Liver (tissue), 9 donors: ENCODE results near the gene PDIA4. TPM values are rescaled to one million over a fixed set of nuclear protein-coding genes. Genes with fewer than 3 reads are reported as not detected.

Source experiments
- DNase-seq: peaks from one replicate; pipeline ENCODE4 v3.0.0-alpha.2; 2017; ENCODE audit warnings: low spot score
- H3K27ac ChIP-seq, 2 donors: one replicate each; pipeline ENCODE4 v1.7.0; 2013; ENCODE audit warnings: inconsistent platforms in 2 of 2, low read length in 2 of 2, control low read depth in 1 of 2, low read depth in 1 of 2, mild to moderate bottlenecking in 1 of 2
- H3K27me3 ChIP-seq, 4 donors: one replicate each; pipeline versions ENCODE4 v1.6.1 to v1.7.0; 2013; ENCODE audit warnings: low read length in 3 of 4, inconsistent platforms in 1 of 4, mild to moderate bottlenecking in 1 of 4, moderate library complexity in 1 of 4; ENCODE audit not compliant: control insufficient read depth in 4 of 4, insufficient read depth in 4 of 4
- H3K36me3 ChIP-seq, 4 donors: one replicate each; pipeline versions ENCODE4 v1.6.1 to v1.7.0; 2013; ENCODE audit warnings: low read length in 3 of 4, mild to moderate bottlenecking in 3 of 4, low read depth in 1 of 4, moderate library complexity in 1 of 4; ENCODE audit not compliant: control insufficient read depth in 4 of 4, insufficient read depth in 3 of 4
- H3K4me1 ChIP-seq, 4 donors: one replicate each; pipeline versions ENCODE4 v1.6.1 to v1.7.0; 2013; ENCODE audit warnings: low read length in 3 of 4, mild to moderate bottlenecking in 3 of 4, moderate library complexity in 1 of 4; ENCODE audit not compliant: control insufficient read depth in 4 of 4, insufficient read depth in 4 of 4
- H3K4me3 ChIP-seq, 3 donors: one replicate each; pipeline versions ENCODE4 v1.6.1 to v1.7.0; 2013; ENCODE audit warnings: low read length in 3 of 3, control low read depth in 1 of 3, low read depth in 1 of 3, mild to moderate bottlenecking in 1 of 3
- H3K9ac ChIP-seq, 2 donors: one replicate each; pipeline ENCODE4 v1.7.0; 2013; ENCODE audit warnings: low read length in 2 of 2, mild to moderate bottlenecking in 2 of 2, moderate library complexity in 2 of 2, control low read depth in 1 of 2, low read depth in 1 of 2
- H3K9me3 ChIP-seq, 4 donors: one replicate each; pipeline versions ENCODE4 v1.6.1 to v1.7.0; 2013; ENCODE audit warnings: low read length in 3 of 4; ENCODE audit not compliant: control insufficient read depth in 4 of 4
- CTCF ChIP-seq: fragments of 150-350 bp; IDR thresholded peaks from 2 replicates; pipeline ENCODE4 v1.5.1; 2017; ENCODE audit warnings: improper control_type of control experiment, low read depth, low read length; ENCODE audit not compliant: missing input control
- FOXA1 ChIP-seq: IDR thresholded peaks from 2 replicates; pipeline ENCODE4 v1.6.1; 2016; ENCODE audit warnings: antibody characterized with exemption
- FOXA2 ChIP-seq: IDR thresholded peaks from 2 replicates; pipeline ENCODE4 v1.6.1; 2016; ENCODE audit warnings: antibody characterized with exemption
- HNF4A ChIP-seq, 2 donors: conservative IDR thresholded peaks; 2 replicates each; pipeline ENCODE4 v1.6.1; 2016; ENCODE audit warnings: antibody characterized with exemption in 2 of 2, mild to moderate bottlenecking in 2 of 2
- JUND ChIP-seq, 2 donors: IDR thresholded peaks; 2 replicates each; pipeline ENCODE4 v1.6.1; 2016; ENCODE audit warnings: antibody characterized with exemption in 2 of 2
- RAD21 ChIP-seq, 2 donors: IDR thresholded peaks; 2 replicates each; pipeline ENCODE4 v1.6.1; 2016; ENCODE audit warnings: antibody characterized with exemption in 2 of 2, mild to moderate bottlenecking in 2 of 2
- RXRA ChIP-seq, 2 donors: IDR thresholded peaks; 2 replicates each; pipeline ENCODE4 v1.6.1; 2017 to 2018; ENCODE audit warnings: antibody characterized with exemption in 2 of 2, mild to moderate bottlenecking in 1 of 2
- SP1 ChIP-seq: IDR thresholded peaks from 2 replicates; pipeline ENCODE4 v1.6.1; 2018; ENCODE audit warnings: antibody characterized with exemption, mild to moderate bottlenecking
- TAF1 ChIP-seq: conservative IDR thresholded peaks from 2 replicates; pipeline ENCODE4 v1.6.1; 2016; ENCODE audit warnings: antibody characterized with exemption, mild to moderate bottlenecking
- YY1 ChIP-seq: IDR thresholded peaks from 2 replicates; pipeline ENCODE4 v1.6.1; 2016; ENCODE audit warnings: antibody characterized with exemption, mild to moderate bottlenecking
- WGBS: extraction: QIAGEN DNeasy Blood & Tissue Kit; methylation state at CpG from one replicate; pipeline ENCODE4 v1.1.7; 2013; 5-methylcytosine and 5-hydroxymethylcytosine counted together
- polyA plus RNA-seq, 2 donors: library from polyadenylated mRNA; stranded (reverse) in 1 of 2; unstranded in 1 of 2; fragments of 200-250 nt in 1 of 2; fragments of >200 nt in 1 of 2; fragmentation: Nextera tagmentation in 1 of 2; extraction: Ambion mirVana in 1 of 2; gene quantifications; one replicate each; pipeline versions ENCODE4 v1.2.1 to v1.2.3, GENCODE V29; 2013 to 2015
- total RNA-seq, 2 donors: library from RNA; depleted of rRNA; stranded (reverse); fragments of >200 nt; gene quantifications; one replicate each; pipeline ENCODE4 v1.2.3, GENCODE V29; 2014
- TF ChIP-seq, protein P1 (sequence below): IDR thresholded peaks from 2 replicates; pipeline ENCODE4 v1.6.1; 2016; ENCODE audit warnings: antibody characterized with exemption
- TF ChIP-seq, protein P2 (sequence below): IDR thresholded peaks from 2 replicates; pipeline ENCODE4 v1.6.1; 2016; ENCODE audit warnings: antibody characterized with exemption
- donor health status: healthy.
- donor health status: healthy.
- donor health status: healthy.
- donor health status: healthy.
- donor health status: healthy.

The PDIA4 gene
- total and polyA plus RNA-seq, 4 donors: 133 to 502 (median 233) TPM

DNA sequence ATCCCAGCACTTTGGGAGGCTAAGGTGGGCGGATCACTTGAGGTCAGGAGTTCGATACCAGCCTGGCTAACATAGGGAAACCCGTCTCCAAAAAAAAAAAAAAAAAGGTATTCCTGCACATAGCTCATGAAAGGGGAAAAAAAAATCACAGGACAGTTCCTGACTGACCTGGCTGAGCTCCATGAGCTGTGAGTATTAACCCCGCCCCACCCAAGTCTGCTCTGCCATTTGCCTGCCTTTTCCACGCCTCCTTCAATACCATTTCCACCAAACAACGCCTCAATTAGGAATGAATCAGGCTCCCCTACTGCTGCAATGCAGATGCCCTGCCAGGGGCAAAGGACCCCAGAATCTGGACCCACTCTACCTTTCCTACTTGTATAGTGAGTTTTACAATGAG is 55.0 kb downstream of the PDIA4 start:
- DNase-seq: no peak
- WGBS: 82% methylated on average over 6 of the region's 6 CpGs
- Histone ChIP-seq H3K9me3 (no peaks in the 10 kb centered on the region), H3K27ac (no peak overlapping the region), H3K4me1 (no peaks in the 10 kb centered on the region), H3K27me3 (no peaks in the 10 kb centered on the region), H3K4me3 (no peak overlapping the region), H3K36me3 (no peaks in the 10 kb centered on the region), H3K9ac (no peak overlapping the region)
- TF ChIP-seq, protein P1, sequence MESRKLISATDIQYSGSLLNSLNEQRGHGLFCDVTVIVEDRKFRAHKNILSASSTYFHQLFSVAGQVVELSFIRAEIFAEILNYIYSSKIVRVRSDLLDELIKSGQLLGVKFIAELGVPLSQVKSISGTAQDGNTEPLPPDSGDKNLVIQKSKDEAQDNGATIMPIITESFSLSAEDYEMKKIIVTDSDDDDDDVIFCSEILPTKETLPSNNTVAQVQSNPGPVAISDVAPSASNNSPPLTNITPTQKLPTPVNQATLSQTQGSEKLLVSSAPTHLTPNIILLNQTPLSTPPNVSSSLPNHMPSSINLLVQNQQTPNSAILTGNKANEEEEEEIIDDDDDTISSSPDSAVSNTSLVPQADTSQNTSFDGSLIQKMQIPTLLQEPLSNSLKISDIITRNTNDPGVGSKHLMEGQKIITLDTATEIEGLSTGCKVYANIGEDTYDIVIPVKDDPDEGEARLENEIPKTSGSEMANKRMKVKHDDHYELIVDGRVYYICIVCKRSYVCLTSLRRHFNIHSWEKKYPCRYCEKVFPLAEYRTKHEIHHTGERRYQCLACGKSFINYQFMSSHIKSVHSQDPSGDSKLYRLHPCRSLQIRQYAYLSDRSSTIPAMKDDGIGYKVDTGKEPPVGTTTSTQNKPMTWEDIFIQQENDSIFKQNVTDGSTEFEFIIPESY: no peak
- TF ChIP-seq JUND (IDR thresholded peaks at IDR 0.05): no peak
- TF ChIP-seq CTCF: no peak
- TF ChIP-seq RAD21 (IDR thresholded peaks at IDR 0.05): no peak
- TF ChIP-seq TAF1: no peak
- TF ChIP-seq FOXA1: no peak
- no peak for TF ChIP-seq RXRA (IDR thresholded peaks at IDR 0.05)
- no peak for TF ChIP-seq YY1
- no peak for TF ChIP-seq SP1
- TF ChIP-seq, protein P2, sequence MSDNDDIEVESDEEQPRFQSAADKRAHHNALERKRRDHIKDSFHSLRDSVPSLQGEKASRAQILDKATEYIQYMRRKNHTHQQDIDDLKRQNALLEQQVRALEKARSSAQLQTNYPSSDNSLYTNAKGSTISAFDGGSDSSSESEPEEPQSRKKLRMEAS: no peak
- no peak for TF ChIP-seq HNF4A (conservative IDR thresholded peaks at IDR 0.05)
- TF ChIP-seq FOXA2: no peak

GRCh38 chr7:148972375-148972774 is 55.9 kb downstream of the PDIA4 start:
- no peaks in the 10 kb centered on the region for H3K9me3 ChIP-seq
- TF ChIP-seq YY1 (no peak), TAF1 (no peak)
- H3K27me3 ChIP-seq: no peaks in the 10 kb centered on the region
- no peak for DNase-seq
- no peaks in the 10 kb centered on the region for H3K36me3 ChIP-seq
- 79% methylated on average over 7 of the region's 7 CpGs for WGBS
- H3K4me1 ChIP-seq: no peaks in the 10 kb centered on the region
- H3K9ac ChIP-seq: no peak overlapping the region
- H3K4me3 ChIP-seq: no peak overlapping the region
- no peak overlapping the region for H3K27ac ChIP-seq

DNA sequence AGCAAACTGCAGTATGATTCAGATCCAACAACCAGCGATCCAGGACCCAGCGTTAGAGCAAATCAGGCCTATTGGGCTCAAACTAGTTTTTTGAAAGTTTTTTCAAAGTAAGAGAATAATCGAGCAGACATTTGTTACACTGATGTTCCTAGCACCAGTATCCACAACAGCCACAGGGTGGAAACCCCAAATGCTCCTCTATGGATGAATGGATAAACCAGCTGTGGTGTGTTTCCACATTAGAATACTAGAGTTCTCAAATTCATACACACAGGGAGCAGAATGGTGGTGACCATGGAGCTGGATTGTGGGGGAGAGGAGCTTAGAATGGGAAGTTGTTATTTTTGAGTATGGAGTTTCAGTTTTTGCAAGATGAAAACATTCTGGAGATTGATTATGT is 60.7 kb downstream of the PDIA4 start:
- no peak for TF ChIP-seq RXRA (IDR thresholded peaks at IDR 0.05)
- no peak for TF ChIP-seq HNF4A (conservative IDR thresholded peaks at IDR 0.05)
- TF ChIP-seq RAD21 (IDR thresholded peaks at IDR 0.05): no peak
- no peak for TF ChIP-seq FOXA1
- TF ChIP-seq JUND (IDR thresholded peaks at IDR 0.05): no peak
- no peak for TF ChIP-seq SP1
- no peak for TF ChIP-seq TAF1
- TF ChIP-seq, protein P2: no peak

More for the DNA sequence above, 60.7 kb downstream of the PDIA4 start:
- 86% methylated on average over 3 of the region's 3 CpGs for WGBS
- H3K9me3 ChIP-seq: no peaks in the 10 kb centered on the region
- no peak for DNase-seq
- peaks cover 0 to 17% (median 8%) of the 10 kb centered on the region in 4 donors for H3K4me1 ChIP-seq
- no peak overlapping the region for H3K9ac ChIP-seq
- H3K27me3 ChIP-seq: no peaks in the 10 kb centered on the region
- H3K36me3 ChIP-seq: no peaks in the 10 kb centered on the region
- H3K27ac ChIP-seq: no peak overlapping the region
- H3K4me3 ChIP-seq: no peak overlapping the region
